PFSK-1 (cell line): Measurements from ENCODE around the gene MGAT4B.

Source experiments
- SIN3A ChIP-seq: IDR thresholded peaks from 2 replicates; pipeline ENCODE4 v1.6.1; 2012; ENCODE audit warnings: mild to moderate bottlenecking, low read length, moderate library complexity, borderline replicate concordance; ENCODE audit not compliant: insufficient read depth
- TAF1 ChIP-seq: IDR thresholded peaks from 2 replicates; pipeline ENCODE4 v1.6.1; 2012; ENCODE audit warnings: low read length, control low read depth, borderline replicate concordance; ENCODE audit not compliant: insufficient read depth

DNA sequence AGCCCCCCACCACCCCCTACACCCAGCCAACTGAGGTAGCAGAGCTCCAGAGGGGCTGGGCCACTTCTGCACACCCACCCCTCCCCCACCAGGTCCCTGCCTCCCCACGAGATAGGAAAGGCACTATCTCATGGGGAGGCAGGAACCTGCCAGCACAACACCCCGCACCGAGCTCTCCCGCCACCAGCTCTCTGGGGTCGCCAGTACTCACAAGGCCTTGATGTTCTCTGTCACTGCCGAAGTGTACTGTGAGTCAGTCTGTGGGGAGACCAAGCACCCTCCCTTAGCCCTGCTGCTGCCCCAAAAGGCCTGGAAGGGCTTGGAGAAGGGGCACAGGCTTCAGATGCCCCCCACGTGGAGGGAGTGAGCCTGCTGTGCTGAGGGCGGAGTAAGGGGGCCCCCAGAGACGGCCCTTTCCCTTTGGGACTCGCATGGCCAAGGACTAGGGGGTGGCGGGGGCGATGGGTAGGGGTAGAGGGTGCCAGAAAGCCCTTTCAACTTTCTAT is 5.9 kb downstream of the MGAT4B start:
- TF ChIP-seq TAF1, result no peak
- TF ChIP-seq SIN3A, result no peak
